GM12878 (cell line): ENCODE data around the gene TUBA4B. TPM values are rescaled to one million over a fixed set of nuclear protein-coding genes. Genes with fewer than 3 reads are reported as not detected.

Experiments used
- BCL11A ChIP-seq: IDR thresholded peaks from 2 replicates; pipeline ENCODE4 v1.6.1; 2011; ENCODE audit warnings: low read depth, low read length
- CHD4 ChIP-seq: fragments of 200-600 bp; sonication (generic); IDR thresholded peaks from 2 replicates; pipeline ENCODE4 v1.6.1; 2016; ENCODE audit warnings: mild to moderate bottlenecking
- CREB1 ChIP-seq: IDR thresholded peaks from 2 replicates; pipeline ENCODE4 v1.6.1; 2012; ENCODE audit warnings: low read depth, mild to moderate bottlenecking, inconsistent platforms
- EED ChIP-seq: sonication (generic); IDR thresholded peaks from 2 replicates; pipeline ENCODE4 v1.6.1; 2016; ENCODE audit warnings: antibody characterized with exemption, low read depth
- FOS ChIP-seq: IDR thresholded peaks from 3 replicates; pipeline ENCODE4 v1.6.1; 2011; ENCODE audit warnings: borderline replicate concordance; ENCODE audit not compliant: insufficient read length; ENCODE audit errors: extremely low read depth
- FOXK2 ChIP-seq: fragments of 450-650 bp; IDR thresholded peaks from 2 replicates; pipeline ENCODE4 v1.6.1; 2017; ENCODE audit warnings: mild to moderate bottlenecking, moderate library complexity
- HDAC2 ChIP-seq: fragments of 200-600 bp; sonication (generic); IDR thresholded peaks from 2 replicates; pipeline ENCODE4 v1.6.1; 2017
- JUND ChIP-seq: IDR thresholded peaks from 2 replicates; pipeline ENCODE4 v1.6.1; 2012; ENCODE audit warnings: low read depth, mild to moderate bottlenecking, low read length, improper control_type of control experiment, moderate library complexity
- MYC ChIP-seq: IDR thresholded peaks from 2 replicates; pipeline ENCODE4 v1.6.1; 2011; ENCODE audit warnings: mild to moderate bottlenecking, low read length, moderate library complexity, inconsistent platforms; ENCODE audit not compliant: insufficient read depth, insufficient replicate concordance, insufficient read length, severe bottlenecking
- NR2C1 ChIP-seq: fragments of 450-650 bp; IDR thresholded peaks from 2 replicates; pipeline ENCODE4 v1.6.1; 2017; ENCODE audit warnings: antibody characterized with exemption, mild to moderate bottlenecking, moderate library complexity
- NR2F1 ChIP-seq: fragments of 450-650 bp; conservative IDR thresholded peaks from 2 replicates; pipeline ENCODE4 v1.6.1; 2017; ENCODE audit warnings: mild to moderate bottlenecking
- POLR2A ChIP-seq: IDR thresholded peaks from 2 replicates; pipeline ENCODE4 v1.6.1; 2011; ENCODE audit warnings: low read depth, mild to moderate bottlenecking, low read length
- SMARCA5 ChIP-seq: fragments of 450-650 bp; IDR thresholded peaks from 2 replicates; pipeline ENCODE4 v1.6.1; 2017; ENCODE audit warnings: mild to moderate bottlenecking
- SMC3 ChIP-seq: IDR thresholded peaks from 2 replicates; pipeline ENCODE4 v1.6.1; 2011; ENCODE audit warnings: low read length, improper control_type of control experiment, borderline replicate concordance
- SRF ChIP-seq, 2 experiments: IDR thresholded peaks; 2 replicates each; pipeline ENCODE4 v1.6.1; 2011; ENCODE audit warnings: low read depth in 2 of 2, low read length in 2 of 2, mild to moderate bottlenecking in 1 of 2, moderate library complexity in 1 of 2
- STAT1 ChIP-seq: fragments of 450-650 bp; conservative IDR thresholded peaks from 2 replicates; pipeline ENCODE4 v1.6.1; 2014; ENCODE audit warnings: antibody characterized with exemption, mild to moderate bottlenecking
- TAF1 ChIP-seq: IDR thresholded peaks from 2 replicates; pipeline ENCODE4 v1.6.1; 2011; ENCODE audit warnings: mild to moderate bottlenecking, low read depth, low read length, borderline replicate concordance
- TARDBP ChIP-seq: IDR thresholded peaks from 2 replicates; pipeline ENCODE4 v1.6.1; 2016; ENCODE audit warnings: borderline replicate concordance
- TCF3 ChIP-seq: IDR thresholded peaks from 2 replicates; pipeline ENCODE4 v1.6.1; 2012; ENCODE audit warnings: low read depth, mild to moderate bottlenecking, low read length, borderline replicate concordance; ENCODE audit not compliant: insufficient read depth
- polyA plus RNA-seq, 11 experiments: library from polyadenylated mRNA; depleted of rRNA in 4 of 11; unstranded in 6 of 11; stranded (reverse) in 5 of 11; fragments of >200 nt; fragmentation: Nextera tagmentation in 4 of 11; fragmentation: Illumina TruSeq in 1 of 11; extraction: Ambion mirVana in 4 of 11; extraction: Trizol in 1 of 11; gene quantifications; 1 replicate in 1 of 11; 2 replicates in 10 of 11; pipeline versions ENCODE4 v1.2.1 to v1.2.3, GENCODE V29; 2011 to 2016; ENCODE audit warnings: inconsistent platforms in 2 of 11, missing spikeins in 2 of 11, low read depth in 1 of 11
- total RNA-seq, 4 experiments: library from RNA; depleted of rRNA in 3 of 4; stranded (reverse); fragments of >200 nt in 3 of 4; fragmentation: Illumina TruSeq in 1 of 4; extraction: Trizol in 1 of 4; gene quantifications; 2 replicates each; pipeline versions ENCODE4 v1.2.1 to v1.2.3, GENCODE V29; 2013 to 2021
- TF ChIP-seq, protein P1 (sequence below): fragments of 450-650 bp; IDR thresholded peaks from 2 replicates; pipeline ENCODE4 v1.6.1; 2016; ENCODE audit warnings: mild to moderate bottlenecking, moderate library complexity, borderline replicate concordance
- TF ChIP-seq, protein P2 (sequence below): IDR thresholded peaks from 2 replicates; pipeline ENCODE4 v1.6.1; 2012; ENCODE audit warnings: low read depth, low read length, improper control_type of control experiment
- TF ChIP-seq, protein P3 (sequence below): fragments of 450-650 bp; IDR thresholded peaks from 2 replicates; pipeline ENCODE4 v1.6.1; 2017; ENCODE audit warnings: mild to moderate bottlenecking, low read depth, inconsistent platforms; ENCODE audit not compliant: poor library complexity, severe bottlenecking

TUBA4B gene
- total and polyA plus RNA-seq, 10 of the 15 experiments (the other 5 are each of a cell fraction or from before 2014, with no cell fraction given): 0.07 TPM; not detected in 9

DNA sequence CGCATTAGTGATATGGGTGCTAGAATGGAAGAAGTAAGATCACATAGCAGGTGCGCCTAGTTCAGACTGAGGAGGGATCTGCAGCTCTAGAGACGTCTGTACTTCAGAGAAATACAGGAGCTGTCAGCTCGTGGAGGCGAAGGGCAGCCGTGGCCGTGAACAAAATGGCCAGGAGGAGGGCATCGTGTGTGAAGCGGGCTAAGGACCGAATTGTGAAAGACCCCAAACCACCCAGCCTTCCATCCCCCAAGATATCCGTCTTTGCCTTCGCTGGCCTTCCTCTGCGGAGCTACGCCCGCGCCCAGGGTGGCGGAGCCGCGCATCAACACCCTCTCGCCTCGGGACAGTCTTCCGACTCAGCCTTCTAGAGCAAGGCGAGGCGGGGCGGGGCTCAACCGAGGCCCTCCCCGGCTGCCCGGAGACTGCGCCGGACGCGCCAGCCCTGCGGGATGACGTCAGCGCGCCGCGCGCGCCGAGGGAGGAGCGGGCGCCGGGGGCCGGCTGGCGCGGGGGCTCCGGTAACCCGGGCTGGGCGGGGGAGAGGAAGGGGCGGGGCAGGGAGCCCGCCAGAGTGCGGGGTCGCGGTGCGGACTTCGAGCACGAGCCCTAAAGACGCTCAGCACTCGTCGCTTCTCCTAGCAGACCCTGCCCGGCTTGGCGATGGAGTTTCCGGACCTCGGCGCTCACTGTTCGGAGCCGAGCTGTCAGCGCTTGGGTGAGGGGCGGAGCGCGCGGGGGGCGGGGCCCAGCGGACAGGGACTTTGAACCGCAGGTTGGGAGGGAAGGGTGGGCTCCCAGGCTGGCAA lies 46.5 kb upstream of the TUBA4B start, which contains the start of gene ZFAND2B (continued):
- TF ChIP-seq, protein P1, sequence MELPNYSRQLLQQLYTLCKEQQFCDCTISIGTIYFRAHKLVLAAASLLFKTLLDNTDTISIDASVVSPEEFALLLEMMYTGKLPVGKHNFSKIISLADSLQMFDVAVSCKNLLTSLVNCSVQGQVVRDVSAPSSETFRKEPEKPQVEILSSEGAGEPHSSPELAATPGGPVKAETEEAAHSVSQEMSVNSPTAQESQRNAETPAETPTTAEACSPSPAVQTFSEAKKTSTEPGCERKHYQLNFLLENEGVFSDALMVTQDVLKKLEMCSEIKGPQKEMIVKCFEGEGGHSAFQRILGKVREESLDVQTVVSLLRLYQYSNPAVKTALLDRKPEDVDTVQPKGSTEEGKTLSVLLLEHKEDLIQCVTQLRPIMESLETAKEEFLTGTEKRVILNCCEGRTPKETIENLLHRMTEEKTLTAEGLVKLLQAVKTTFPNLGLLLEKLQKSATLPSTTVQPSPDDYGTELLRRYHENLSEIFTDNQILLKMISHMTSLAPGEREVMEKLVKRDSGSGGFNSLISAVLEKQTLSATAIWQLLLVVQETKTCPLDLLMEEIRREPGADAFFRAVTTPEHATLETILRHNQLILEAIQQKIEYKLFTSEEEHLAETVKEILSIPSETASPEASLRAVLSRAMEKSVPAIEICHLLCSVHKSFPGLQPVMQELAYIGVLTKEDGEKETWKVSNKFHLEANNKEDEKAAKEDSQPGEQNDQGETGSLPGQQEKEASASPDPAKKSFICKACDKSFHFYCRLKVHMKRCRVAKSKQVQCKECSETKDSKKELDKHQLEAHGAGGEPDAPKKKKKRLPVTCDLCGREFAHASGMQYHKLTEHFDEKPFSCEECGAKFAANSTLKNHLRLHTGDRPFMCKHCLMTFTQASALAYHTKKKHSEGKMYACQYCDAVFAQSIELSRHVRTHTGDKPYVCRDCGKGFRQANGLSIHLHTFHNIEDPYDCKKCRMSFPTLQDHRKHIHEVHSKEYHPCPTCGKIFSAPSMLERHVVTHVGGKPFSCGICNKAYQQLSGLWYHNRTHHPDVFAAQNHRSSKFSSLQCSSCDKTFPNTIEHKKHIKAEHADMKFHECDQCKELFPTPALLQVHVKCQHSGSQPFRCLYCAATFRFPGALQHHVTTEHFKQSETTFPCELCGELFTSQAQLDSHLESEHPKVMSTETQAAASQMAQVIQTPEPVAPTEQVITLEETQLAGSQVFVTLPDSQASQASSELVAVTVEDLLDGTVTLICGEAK: peak; percentile 29; the same call in 1 of the 2 replicates
- 0 out of 2 replicates have a peak, but pooled peaks have one; percentile 53 for TF ChIP-seq SMARCA5
- peak; percentile 99 for TF ChIP-seq POLR2A
- no peak for TF ChIP-seq SMC3
- peak; percentile 50; the same call in 1 of the 2 replicates for TF ChIP-seq NR2F1
- no peak for TF ChIP-seq TCF3
- TF ChIP-seq BCL11A: no peak
- TF ChIP-seq SRF (IDR thresholded peaks at IDR 0.05; ENCODE audit: low read depth in 2 of 2, low read length in 2 of 2): peak; percentile 71 to 86
- no peak for TF ChIP-seq TARDBP
- no peak for TF ChIP-seq CHD4
- TF ChIP-seq CREB1: peak; percentile 83
- no peak for TF ChIP-seq STAT1
- no peak for TF ChIP-seq MYC
- TF ChIP-seq HDAC2: no peak
- TF ChIP-seq TAF1: peak; percentile 90
- TF ChIP-seq, protein P2, sequence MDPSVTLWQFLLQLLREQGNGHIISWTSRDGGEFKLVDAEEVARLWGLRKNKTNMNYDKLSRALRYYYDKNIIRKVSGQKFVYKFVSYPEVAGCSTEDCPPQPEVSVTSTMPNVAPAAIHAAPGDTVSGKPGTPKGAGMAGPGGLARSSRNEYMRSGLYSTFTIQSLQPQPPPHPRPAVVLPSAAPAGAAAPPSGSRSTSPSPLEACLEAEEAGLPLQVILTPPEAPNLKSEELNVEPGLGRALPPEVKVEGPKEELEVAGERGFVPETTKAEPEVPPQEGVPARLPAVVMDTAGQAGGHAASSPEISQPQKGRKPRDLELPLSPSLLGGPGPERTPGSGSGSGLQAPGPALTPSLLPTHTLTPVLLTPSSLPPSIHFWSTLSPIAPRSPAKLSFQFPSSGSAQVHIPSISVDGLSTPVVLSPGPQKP: 0 out of 2 replicates have a peak, but pooled peaks have one; percentile 13
- TF ChIP-seq, protein P3, sequence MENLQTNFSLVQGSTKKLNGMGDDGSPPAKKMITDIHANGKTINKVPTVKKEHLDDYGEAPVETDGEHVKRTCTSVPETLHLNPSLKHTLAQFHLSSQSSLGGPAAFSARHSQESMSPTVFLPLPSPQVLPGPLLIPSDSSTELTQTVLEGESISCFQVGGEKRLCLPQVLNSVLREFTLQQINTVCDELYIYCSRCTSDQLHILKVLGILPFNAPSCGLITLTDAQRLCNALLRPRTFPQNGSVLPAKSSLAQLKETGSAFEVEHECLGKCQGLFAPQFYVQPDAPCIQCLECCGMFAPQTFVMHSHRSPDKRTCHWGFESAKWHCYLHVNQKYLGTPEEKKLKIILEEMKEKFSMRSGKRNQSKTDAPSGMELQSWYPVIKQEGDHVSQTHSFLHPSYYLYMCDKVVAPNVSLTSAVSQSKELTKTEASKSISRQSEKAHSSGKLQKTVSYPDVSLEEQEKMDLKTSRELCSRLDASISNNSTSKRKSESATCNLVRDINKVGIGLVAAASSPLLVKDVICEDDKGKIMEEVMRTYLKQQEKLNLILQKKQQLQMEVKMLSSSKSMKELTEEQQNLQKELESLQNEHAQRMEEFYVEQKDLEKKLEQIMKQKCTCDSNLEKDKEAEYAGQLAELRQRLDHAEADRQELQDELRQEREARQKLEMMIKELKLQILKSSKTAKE: peak; percentile 45
- no peak for TF ChIP-seq EED
- TF ChIP-seq NR2C1: no peak
- TF ChIP-seq FOXK2: peak; percentile 45; the same call in 1 of the 2 replicates
- no peak for TF ChIP-seq FOS
- TF ChIP-seq JUND: peak; percentile 68; the same call in 1 of the 2 replicates
